Ovary (tissue), 3 donors: Measurements from ENCODE around the gene SDC3.

ENCODE experiments used
- EP300 ChIP-seq: sonication (generic); formaldehyde crosslinking; IDR thresholded peaks from one replicate; pipeline ENCODE4 v1.6.1; 2017; ENCODE audit warnings: antibody characterized with exemption
- POLR2A ChIP-seq: fragments of 450-650 bp; IDR thresholded peaks from one replicate; pipeline ENCODE4 v1.6.1; 2017; ENCODE audit warnings: antibody characterized with exemption, mild to moderate bottlenecking, moderate library complexity
- TF ChIP-seq, protein P1 (sequence below), 3 donors: fragments of 450-650 bp in 2 of 3; fragments of 200-600 bp in 1 of 3; IDR thresholded peaks; one replicate each; pipeline versions ENCODE4 v1.5.1 to v1.8.0; 2016 to 2022; ENCODE audit warnings: antibody characterized with exemption in 3 of 3, mild to moderate bottlenecking in 1 of 3
- donor health status: DM: no; HTN: no; CAD: no.

DNA sequence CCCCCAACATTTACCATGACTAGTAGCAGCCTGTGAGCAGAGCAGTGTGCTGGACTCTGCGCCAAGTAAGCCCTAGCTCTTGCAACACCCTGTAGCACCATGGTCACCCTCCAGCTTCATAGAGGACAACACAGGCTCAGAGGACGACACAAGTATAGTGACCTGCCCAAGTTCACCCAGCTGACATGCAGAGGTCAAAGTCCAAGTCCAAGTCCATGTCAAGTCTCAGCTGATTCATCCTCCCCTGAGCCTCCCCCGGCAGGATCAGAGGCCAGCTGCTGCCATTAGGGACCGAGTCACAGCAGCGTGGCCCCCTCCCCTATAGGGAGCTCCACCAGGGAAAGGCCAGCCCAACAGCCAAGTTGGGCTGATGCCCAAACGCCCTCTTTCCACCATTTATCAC is 15.9 kb downstream of the SDC3 start:
- TF ChIP-seq, protein P1, sequence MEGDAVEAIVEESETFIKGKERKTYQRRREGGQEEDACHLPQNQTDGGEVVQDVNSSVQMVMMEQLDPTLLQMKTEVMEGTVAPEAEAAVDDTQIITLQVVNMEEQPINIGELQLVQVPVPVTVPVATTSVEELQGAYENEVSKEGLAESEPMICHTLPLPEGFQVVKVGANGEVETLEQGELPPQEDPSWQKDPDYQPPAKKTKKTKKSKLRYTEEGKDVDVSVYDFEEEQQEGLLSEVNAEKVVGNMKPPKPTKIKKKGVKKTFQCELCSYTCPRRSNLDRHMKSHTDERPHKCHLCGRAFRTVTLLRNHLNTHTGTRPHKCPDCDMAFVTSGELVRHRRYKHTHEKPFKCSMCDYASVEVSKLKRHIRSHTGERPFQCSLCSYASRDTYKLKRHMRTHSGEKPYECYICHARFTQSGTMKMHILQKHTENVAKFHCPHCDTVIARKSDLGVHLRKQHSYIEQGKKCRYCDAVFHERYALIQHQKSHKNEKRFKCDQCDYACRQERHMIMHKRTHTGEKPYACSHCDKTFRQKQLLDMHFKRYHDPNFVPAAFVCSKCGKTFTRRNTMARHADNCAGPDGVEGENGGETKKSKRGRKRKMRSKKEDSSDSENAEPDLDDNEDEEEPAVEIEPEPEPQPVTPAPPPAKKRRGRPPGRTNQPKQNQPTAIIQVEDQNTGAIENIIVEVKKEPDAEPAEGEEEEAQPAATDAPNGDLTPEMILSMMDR (IDR thresholded peaks at IDR 0.05): no peak
- TF ChIP-seq POLR2A: no peak
- no peak for TF ChIP-seq EP300
